ENCODE measurements around the gene ERCC6L2.

The ERCC6L2 gene

DNA sequence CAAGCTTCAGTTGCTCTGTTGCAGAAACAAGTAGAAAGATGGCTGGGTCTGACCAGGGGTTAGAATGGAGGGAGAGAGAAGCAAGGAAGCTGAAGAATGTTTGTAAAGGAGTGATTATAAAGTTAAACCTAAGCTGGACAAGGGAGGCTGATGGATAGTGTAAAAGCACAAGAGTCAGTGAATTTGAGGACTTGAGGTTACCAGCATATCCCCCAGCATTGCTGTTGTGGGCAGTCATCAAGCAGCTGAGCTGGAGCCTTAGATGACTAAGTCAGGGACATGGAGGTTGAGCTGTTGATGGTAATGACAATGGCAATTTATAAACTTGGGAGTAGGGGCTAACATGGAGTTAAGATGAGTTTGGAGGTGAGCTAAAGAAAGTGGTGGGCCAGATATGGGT is 131.5 kb downstream of the ERCC6L2 start:
- no peak overlapping the region for H3K4me3 ChIP-seq (ENCODE audit: low read depth, low read length)
- H3K9me3 ChIP-seq = no peaks in the 10 kb centered on the region
- no peaks in the 10 kb centered on the region for H3K27me3 ChIP-seq
- DNase-seq = no peak
- no peaks in the 10 kb centered on the region for H3K4me1 ChIP-seq
- peaks cover 20% of the 10 kb centered on the region for H3K36me3 ChIP-seq
- TF ChIP-seq, protein P1, sequence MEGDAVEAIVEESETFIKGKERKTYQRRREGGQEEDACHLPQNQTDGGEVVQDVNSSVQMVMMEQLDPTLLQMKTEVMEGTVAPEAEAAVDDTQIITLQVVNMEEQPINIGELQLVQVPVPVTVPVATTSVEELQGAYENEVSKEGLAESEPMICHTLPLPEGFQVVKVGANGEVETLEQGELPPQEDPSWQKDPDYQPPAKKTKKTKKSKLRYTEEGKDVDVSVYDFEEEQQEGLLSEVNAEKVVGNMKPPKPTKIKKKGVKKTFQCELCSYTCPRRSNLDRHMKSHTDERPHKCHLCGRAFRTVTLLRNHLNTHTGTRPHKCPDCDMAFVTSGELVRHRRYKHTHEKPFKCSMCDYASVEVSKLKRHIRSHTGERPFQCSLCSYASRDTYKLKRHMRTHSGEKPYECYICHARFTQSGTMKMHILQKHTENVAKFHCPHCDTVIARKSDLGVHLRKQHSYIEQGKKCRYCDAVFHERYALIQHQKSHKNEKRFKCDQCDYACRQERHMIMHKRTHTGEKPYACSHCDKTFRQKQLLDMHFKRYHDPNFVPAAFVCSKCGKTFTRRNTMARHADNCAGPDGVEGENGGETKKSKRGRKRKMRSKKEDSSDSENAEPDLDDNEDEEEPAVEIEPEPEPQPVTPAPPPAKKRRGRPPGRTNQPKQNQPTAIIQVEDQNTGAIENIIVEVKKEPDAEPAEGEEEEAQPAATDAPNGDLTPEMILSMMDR (IDR thresholded peaks at IDR 0.05; ENCODE audit: low read depth, low read length) = no peak

DNA sequence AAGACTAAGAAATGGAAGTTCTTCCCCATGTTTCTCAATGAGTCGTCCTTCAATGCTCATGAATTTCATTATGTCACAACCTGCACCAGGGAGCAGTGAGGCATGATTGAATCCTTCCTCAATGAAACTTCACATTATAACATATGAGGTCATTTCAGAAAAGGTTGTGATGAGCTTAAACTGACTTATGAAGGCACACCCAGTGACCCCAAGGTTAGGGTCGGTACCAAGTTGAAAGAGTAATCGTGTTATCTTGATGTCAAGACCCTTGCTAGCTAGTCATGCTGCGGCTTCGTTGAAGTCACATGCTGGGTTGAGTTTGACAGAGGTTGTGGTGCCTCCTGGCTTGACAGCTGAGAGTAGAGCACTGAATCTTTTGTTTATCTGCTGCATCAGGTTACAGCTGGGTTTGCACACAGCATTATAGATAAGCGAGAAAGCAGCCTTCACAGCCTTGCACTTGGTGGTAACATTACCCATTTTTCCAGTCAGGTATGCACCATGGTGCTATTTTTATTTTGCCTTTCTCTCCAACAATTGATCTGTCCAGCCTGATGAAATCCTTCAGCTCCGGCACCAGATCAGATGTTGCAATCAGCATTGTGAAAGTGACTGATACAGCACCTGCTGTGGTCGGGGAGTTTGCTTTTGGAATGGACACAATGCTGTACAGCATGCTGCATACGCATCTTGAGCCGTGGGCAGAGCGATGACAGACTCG is 133.2 kb downstream of the ERCC6L2 start:
- H3K36me3 ChIP-seq = peaks cover 20% of the 10 kb centered on the region
- H3K4me3 ChIP-seq (ENCODE audit: low read depth, low read length) = no peak overlapping the region
- no peaks in the 10 kb centered on the region for H3K4me1 ChIP-seq
- H3K9me3 ChIP-seq = no peaks in the 10 kb centered on the region
- TF ChIP-seq, protein P1 (IDR thresholded peaks at IDR 0.05; ENCODE audit: low read depth, low read length) = no peak
- no peak for DNase-seq
- no peaks in the 10 kb centered on the region for H3K27me3 ChIP-seq

DNA sequence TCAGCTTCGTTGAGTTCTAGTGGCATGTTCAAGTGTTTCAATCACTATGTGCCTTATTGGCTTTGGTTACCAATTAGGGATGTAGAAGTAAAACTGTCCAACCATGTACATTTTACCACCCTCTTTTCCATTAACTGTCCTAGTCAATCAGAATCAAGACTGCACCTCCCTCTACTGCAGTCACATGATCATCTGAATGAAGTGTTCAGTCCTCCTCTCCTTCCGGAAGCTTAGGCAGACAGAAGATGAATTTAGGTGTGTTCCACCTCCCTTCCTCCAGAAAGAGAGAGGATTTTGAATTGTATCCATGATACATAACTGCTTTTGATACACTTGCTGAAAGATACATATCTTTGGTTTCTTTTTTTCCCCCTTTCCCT is 133.7 kb downstream of the ERCC6L2 start:
- no peaks in the 10 kb centered on the region for H3K4me1 ChIP-seq
- no peak for DNase-seq
- no peaks in the 10 kb centered on the region for H3K9me3 ChIP-seq
- peaks cover 19% of the 10 kb centered on the region for H3K36me3 ChIP-seq
- TF ChIP-seq, protein P1 (IDR thresholded peaks at IDR 0.05; ENCODE audit: low read depth, low read length) = no peak
- no peaks in the 10 kb centered on the region for H3K27me3 ChIP-seq
- no peak overlapping the region for H3K4me3 ChIP-seq (ENCODE audit: low read depth, low read length)

DNA sequence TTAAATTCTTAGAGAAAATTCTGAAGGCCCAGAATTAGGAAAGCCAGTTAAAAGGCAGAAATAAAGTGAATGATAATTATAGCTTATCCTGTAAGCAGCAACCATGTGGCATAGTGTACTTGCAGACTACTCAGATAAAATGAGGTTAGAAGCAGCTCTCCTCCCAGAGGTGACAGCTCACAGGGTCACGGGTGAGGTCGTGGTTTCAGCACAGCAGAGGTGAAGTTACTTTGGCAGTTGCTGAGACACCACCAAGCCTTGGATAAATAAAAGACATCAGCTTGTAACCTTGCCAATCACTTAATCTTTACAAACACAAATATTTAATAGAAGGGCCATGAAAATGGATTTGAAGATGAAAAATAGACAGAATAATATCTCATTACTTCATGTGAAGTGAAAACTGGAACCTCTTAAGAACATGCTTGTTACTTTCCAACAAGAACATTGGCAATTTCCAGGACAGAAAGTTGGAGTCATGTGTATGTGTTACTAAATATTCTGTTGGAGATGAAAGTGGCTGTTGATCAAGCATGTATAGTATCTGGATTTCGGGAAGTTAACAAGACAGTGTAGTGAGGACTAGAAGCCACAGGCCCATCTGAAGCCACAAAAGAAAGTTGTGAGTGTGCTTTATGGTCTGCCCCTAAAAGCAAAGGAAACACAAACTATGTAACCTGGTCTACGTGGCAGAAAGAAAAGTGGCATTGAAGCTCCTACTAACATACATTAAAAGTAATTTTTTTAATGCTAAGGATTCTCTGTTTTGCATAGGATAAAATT is 134.4 kb downstream of the ERCC6L2 start:
- H3K27me3 ChIP-seq = no peaks in the 10 kb centered on the region
- TF ChIP-seq, protein P1 (IDR thresholded peaks at IDR 0.05; ENCODE audit: low read depth, low read length) = no peak
- H3K4me3 ChIP-seq (ENCODE audit: low read depth, low read length) = no peak overlapping the region
- no peaks in the 10 kb centered on the region for H3K4me1 ChIP-seq
- no peak for DNase-seq
- no peaks in the 10 kb centered on the region for H3K9me3 ChIP-seq
- peaks cover 13% of the 10 kb centered on the region for H3K36me3 ChIP-seq

DNA sequence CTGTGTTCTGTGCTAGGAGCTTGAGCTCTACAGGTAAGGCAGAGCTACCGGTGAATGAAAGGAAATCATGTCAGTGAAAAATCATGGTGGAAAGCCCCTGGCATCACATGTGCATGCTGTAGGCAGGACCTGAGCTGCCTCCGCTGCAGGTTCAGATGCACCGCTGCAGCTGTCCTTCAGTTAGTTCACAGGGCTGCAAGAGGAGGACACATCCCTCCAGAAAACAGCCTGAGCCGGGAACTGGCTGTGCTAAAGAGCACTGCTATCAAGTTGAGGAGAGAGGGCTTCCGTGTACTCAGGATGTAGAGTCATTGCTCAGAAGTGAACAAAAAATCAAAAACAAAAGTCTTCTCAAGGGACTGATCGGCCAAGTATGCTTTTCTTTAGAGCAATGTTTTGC is 138.6 kb downstream of the ERCC6L2 start:
- Histone ChIP-seq H3K4me1 (no peaks in the 10 kb centered on the region), H3K27me3 (no peaks in the 10 kb centered on the region), H3K9me3 (no peaks in the 10 kb centered on the region), H3K4me3 (ENCODE audit: low read depth, low read length) (no peak overlapping the region), H3K36me3 (peaks cover 3% of the 10 kb centered on the region)
- DNase-seq = no peak
- TF ChIP-seq, protein P1 (IDR thresholded peaks at IDR 0.05; ENCODE audit: low read depth, low read length) = no peak
